Cardiac muscle cell (in vitro differentiated cells and primary cell): Measurements from ENCODE around the gene CPT1A. TPM values are rescaled to one million over a fixed set of nuclear protein-coding genes. Genes with fewer than 3 reads are reported as not detected.

ENCODE experiments used
- DNase-seq, 2 donors: peaks; one replicate each; pipeline versions ENCODE4 v3.0.0 to v3.0.0-alpha.2; 2010 to 2017; ENCODE audit warnings: low read depth in 1 of 2, low spot score in 1 of 2
- H3K27ac ChIP-seq: fragments of 200-600 bp; sonication (generic); 2 replicates; pipeline ENCODE4 v1.5.1; 2016
- H3K27me3 ChIP-seq: fragments of 200-600 bp; sonication (generic); 2 replicates; pipeline ENCODE4 v1.6.0; 2016; ENCODE audit warnings: control low read depth
- H3K36me3 ChIP-seq: fragments of 200-600 bp; sonication (generic); 2 replicates; pipeline ENCODE4 v1.5.1; 2016; ENCODE audit warnings: control low read depth
- H3K4me1 ChIP-seq: fragments of 200-600 bp; sonication (generic); 2 replicates; pipeline ENCODE4 v1.8.1; 2017; ENCODE audit warnings: low read depth, mild to moderate bottlenecking, mixed run types
- H3K4me3 ChIP-seq: fragments of 200-600 bp; sonication (generic); 2 replicates; pipeline ENCODE4 v1.5.1; 2016; ENCODE audit warnings: mild to moderate bottlenecking
- H3K9me3 ChIP-seq: fragments of 200-600 bp; sonication (generic); 2 replicates; pipeline ENCODE4 v1.5.1; 2017; ENCODE audit warnings: low read depth, mild to moderate bottlenecking, control low read depth
- CTCF ChIP-seq: IDR thresholded peaks from 2 replicates; pipeline ENCODE4 v1.5.1; 2012; ENCODE audit warnings: low read depth, mild to moderate bottlenecking, low read length
- polyA plus RNA-seq: library from polyadenylated mRNA; unstranded; fragments of >200 nt; fragmentation: Nextera tagmentation; extraction: Ambion mirVana; gene quantifications from 2 replicates; pipeline ENCODE4 v1.2.1, GENCODE V29; 2016
- total RNA-seq: library from RNA; depleted of rRNA; stranded (reverse); fragments of >200 nt; gene quantifications from 2 replicates; pipeline ENCODE4 v1.2.3, GENCODE V29; 2016

CPT1A gene
- total and polyA plus RNA-seq, 2 experiments from 2014 or later, result 2.1 to 7.4 TPM

DNA sequence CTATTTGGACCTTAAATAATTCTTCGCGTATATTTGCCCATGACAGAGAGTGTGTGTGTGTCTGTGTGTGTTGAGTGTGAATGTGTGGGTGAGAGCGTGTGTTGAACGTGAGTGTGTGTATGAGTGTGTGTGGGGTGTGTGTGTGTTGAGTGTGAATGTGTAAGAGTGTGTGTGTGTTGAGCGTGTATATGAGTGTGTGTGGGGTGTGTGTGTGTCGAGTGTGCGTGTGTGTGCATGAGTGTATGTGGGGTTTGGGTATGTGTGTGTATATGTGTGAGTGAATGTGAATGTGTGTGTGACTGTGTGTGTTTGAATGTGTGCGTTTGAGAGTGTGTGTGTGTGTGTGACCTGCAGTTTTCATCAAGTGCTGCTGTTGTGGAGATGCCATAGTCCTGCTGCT is 130.6 kb downstream of the CPT1A start:
- DNase-seq, result no peak
- no peaks in the 10 kb centered on the region for H3K27me3 ChIP-seq
- no peaks in the 10 kb centered on the region for H3K36me3 ChIP-seq
- H3K4me3 ChIP-seq, result no peak overlapping the region
- no peak overlapping the region for H3K27ac ChIP-seq
- peaks cover 9% of the 10 kb centered on the region for H3K4me1 ChIP-seq
- TF ChIP-seq CTCF, result no peak
- H3K9me3 ChIP-seq, result no peaks in the 10 kb centered on the region

GRCh38 chr11:68710409-68710808 is 131.3 kb downstream of the CPT1A start:
- H3K9me3 ChIP-seq, result no peaks in the 10 kb centered on the region
- TF ChIP-seq CTCF, result no peak
- H3K27me3 ChIP-seq, result no peaks in the 10 kb centered on the region
- no peak overlapping the region for H3K4me3 ChIP-seq
- DNase-seq, result no peak
- no peak overlapping the region for H3K27ac ChIP-seq
- H3K4me1 ChIP-seq, result peaks cover 6% of the 10 kb centered on the region
- no peaks in the 10 kb centered on the region for H3K36me3 ChIP-seq

- no peak for DNase-seq
- Histone ChIP-seq H3K27me3 (no peaks in the 10 kb centered on the region), H3K9me3 (no peaks in the 10 kb centered on the region), H3K27ac (no peak overlapping the region), H3K4me1 (no peaks in the 10 kb centered on the region), H3K36me3 (no peaks in the 10 kb centered on the region), H3K4me3 (no peak overlapping the region)
- TF ChIP-seq CTCF, result no peak
Measured at GRCh38 chr11:68709062-68709461, 132.7 kb downstream of the CPT1A start.

GRCh38 chr11:68707527-68707926 is 134.2 kb downstream of the CPT1A start:
- no peak overlapping the region for H3K27ac ChIP-seq
- no peak overlapping the region for H3K4me3 ChIP-seq
- H3K9me3 ChIP-seq, result no peaks in the 10 kb centered on the region
- no peak for TF ChIP-seq CTCF
- H3K4me1 ChIP-seq, result no peaks in the 10 kb centered on the region
- H3K36me3 ChIP-seq, result no peaks in the 10 kb centered on the region
- no peak for DNase-seq
- H3K27me3 ChIP-seq, result no peaks in the 10 kb centered on the region

DNA sequence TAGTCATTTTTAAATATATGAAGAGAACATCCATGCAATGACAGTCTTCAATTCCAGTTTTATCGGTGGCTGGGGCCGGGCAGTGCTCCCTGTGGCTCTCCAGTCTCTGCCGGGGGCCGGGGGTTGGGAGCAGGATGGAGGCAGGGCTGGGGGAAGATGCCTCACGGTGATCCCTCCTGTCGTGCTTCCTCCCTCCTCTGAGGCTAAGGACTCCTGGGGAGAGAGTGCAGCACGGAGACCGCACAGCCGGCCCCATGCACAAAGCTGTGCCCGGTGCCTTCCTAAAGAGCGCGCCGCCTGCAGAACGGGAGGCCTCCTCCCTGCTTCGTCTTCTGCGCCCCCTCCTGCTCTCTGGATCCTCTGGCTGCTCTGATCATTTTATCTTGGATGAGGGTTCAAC is 136.8 kb downstream of the CPT1A start:
- H3K4me1 ChIP-seq, result no peaks in the 10 kb centered on the region
- H3K27me3 ChIP-seq, result no peaks in the 10 kb centered on the region
- DNase-seq, result no peak
- no peak overlapping the region for H3K4me3 ChIP-seq
- TF ChIP-seq CTCF, result no peak
- H3K27ac ChIP-seq, result no peak overlapping the region
- H3K36me3 ChIP-seq, result no peaks in the 10 kb centered on the region
- H3K9me3 ChIP-seq, result no peaks in the 10 kb centered on the region

Other genes starting within 250 kb of the CPT1A start
- gene GAL, start 157.4 kb downstream of the CPT1A start, total RNA-seq, result 0.60 and 0.83 TPM in 2 replicates
- 1.4 and 5.9 TPM in 2 replicates for gene GAL, start 157.4 kb downstream of the CPT1A start, polyA plus RNA-seq
- gene TESMIN, start 90.4 kb downstream of the CPT1A start, total RNA-seq, result 6.9 and 23.5 TPM in 2 replicates
- gene TESMIN, start 90.4 kb downstream of the CPT1A start, polyA plus RNA-seq, result 4.6 and 17.1 TPM in 2 replicates
- 75.9 and 97.5 TPM in 2 replicates for gene MRPL21, start 61.9 kb upstream of the CPT1A start, total RNA-seq
- 194 and 220 TPM in 2 replicates for gene MRPL21, start 61.9 kb upstream of the CPT1A start, polyA plus RNA-seq
- 17.3 and 21.7 TPM in 2 replicates for gene IGHMBP2, start 62.0 kb upstream of the CPT1A start, total RNA-seq
- 20.9 and 22.1 TPM in 2 replicates for gene IGHMBP2, start 62.0 kb upstream of the CPT1A start, polyA plus RNA-seq
- not detected in 2 replicates for gene MRGPRD, start 139.1 kb upstream of the CPT1A start, total RNA-seq
- gene MRGPRD, start 139.1 kb upstream of the CPT1A start, polyA plus RNA-seq, result not detected in 2 replicates
- gene MRGPRF, start 171.3 kb upstream of the CPT1A start, total RNA-seq, result 11.2 and 13.8 TPM in 2 replicates
- gene MRGPRF, start 171.3 kb upstream of the CPT1A start, polyA plus RNA-seq, result 9.3 and 9.7 TPM in 2 replicates
- 25.5 and 39.4 TPM in 2 replicates for gene TPCN2, start 207.0 kb upstream of the CPT1A start, total RNA-seq
- 42.2 and 50.1 TPM in 2 replicates for gene TPCN2, start 207.0 kb upstream of the CPT1A start, polyA plus RNA-seq